ENCODE data around the gene XKRX.

XKRX gene

DNA sequence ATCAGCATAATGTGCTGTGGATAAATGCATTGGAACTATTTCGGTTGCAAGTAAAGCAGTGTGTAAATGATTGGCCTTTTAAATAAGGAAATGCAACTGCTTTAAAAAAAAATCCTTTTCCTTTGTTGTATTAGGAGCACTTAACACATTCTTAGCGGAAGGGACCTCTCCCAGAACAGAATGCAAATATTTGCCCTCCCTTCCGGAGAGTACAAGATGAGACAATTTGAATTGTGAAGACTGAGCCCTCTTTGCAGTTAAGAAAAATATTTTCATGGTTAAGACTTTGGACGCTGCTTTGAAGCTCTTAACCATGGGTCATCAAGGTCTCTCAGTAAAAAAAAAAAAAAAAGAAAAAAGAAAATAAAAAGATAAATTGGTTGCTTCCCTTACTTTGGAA is 45.1 kb downstream of the XKRX start:
- DNase-seq = no peak

DNA sequence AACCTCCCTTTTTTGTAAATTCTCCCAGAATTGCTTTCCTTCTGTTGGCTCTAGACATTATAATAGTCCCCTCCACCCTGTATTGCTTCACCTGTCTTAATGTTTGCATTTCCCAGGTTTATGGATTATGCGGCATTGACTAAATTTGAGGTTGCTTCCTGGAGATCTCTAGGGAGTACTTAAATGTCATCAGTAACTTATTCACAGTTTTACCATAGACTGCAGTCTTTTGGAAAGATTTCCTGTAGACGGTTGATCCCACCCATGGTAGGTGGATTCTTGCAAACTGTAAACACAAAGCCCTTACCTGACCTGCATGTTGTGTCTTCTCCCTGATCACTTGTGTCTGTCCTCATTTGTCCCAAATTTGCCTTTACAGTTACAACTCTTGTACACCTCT is 48.3 kb downstream of the XKRX start:
- DNase-seq = no peak

DNA sequence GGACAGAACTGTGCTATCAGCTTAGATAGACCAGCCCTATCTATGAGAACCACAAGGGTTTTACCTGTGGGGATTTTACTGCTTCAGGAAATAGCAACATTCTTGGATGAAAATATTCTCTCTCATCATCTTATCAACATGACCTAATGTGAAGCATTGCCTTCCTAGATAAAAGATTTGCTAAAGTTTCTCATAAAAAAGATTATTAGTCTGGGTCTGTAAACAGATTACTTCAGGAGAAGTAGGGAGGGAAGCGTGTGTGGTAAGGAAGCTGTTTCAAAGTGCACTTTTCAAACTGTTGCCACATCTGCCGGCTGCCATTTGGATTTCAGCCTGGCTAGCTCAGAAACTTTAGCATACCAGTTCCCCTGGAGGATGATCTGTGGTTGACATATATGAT is 54.4 kb downstream of the XKRX start, which contains the start of gene NOX1:
Gene NOX1 (minus strand): TSS at position 35 of the 400 bp plus-strand sequence. CDS start 220 bp downstream, outside the sequence.
- DNase-seq = no peak

GRCh38 chrX:100871594-100872560 is 56.8 kb downstream of the XKRX start:
- no peak for DNase-seq

- no peak for DNase-seq
These were observed 58.2 kb downstream of the XKRX start for GRCh38 chrX:100870527-100870926.

GRCh38 chrX:100868273-100868672 is 60.4 kb downstream of the XKRX start:
- DNase-seq = no peak

DNA sequence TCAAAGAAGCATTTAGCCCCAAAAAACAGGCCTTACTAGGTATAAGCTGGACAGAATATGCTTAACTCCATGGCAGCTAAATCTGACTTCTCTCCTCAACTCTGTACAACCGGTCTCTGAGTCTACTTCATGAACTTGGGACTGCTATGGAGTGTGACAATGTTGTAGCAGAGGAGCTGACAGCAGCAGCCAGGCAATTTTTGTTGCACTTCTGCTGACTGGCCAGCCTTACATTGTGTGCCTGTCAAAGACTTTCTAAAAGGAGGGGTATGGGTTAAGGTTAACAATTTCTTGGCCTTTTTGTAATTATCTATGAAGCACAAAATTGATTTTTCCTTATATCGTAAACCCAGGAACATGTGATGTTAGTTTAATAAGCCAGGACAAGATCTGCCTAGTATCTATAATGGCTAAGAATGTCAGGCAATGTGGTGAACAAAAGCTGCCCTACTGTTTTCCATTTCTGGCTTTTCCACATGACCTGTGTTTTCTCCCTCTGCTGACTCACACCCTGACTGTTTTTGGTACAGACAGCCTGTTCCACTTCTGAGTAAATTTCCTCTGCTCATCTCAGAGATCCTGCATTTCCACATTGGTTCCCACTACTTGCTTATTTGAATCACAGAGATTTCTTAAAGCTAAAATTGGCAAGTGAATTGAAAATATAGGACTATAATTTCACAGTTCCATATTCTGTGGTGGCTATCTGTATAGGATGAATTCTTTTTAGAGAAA is 63.9 kb downstream of the XKRX start:
- no peak for DNase-seq
